ENCODE measurements around the gene VSTM1. TPM values are rescaled to one million over a fixed set of nuclear protein-coding genes. Genes with fewer than 3 reads are reported as not detected.

VSTM1 gene
- total and polyA plus RNA-seq, 2 of the 4 experiments (the other 2 are of a cell fraction), result not detected

GRCh38 chr19:54035215-54036178 is 28.2 kb downstream of the VSTM1 start (continued):
- TF ChIP-seq MXI1 (IDR thresholded peaks at IDR 0.05; ENCODE audit: borderline replicate concordance, low read depth, low read length) (peak; percentile 17; the same call in 1 of the 2 replicates), RCOR1 (IDR thresholded peaks at IDR 0.05; ENCODE audit: insufficient replicate concordance, low read length) (no peak)

GRCh38 chr19:54030895-54031586 is 32.7 kb downstream of the VSTM1 start:
- H3K27ac ChIP-seq (ENCODE audit: insufficient read depth, low read length), result no peak overlapping the region
- DNase-seq, result peak; percentile 24
- H4K20me1 ChIP-seq (ENCODE audit: insufficient read depth, low read length), result no peaks in the 10 kb centered on the region
- no peak overlapping the region for H2BK120ac ChIP-seq (ENCODE audit: low read depth, low read length)
- no peak overlapping the region for H2BK15ac ChIP-seq (ENCODE audit: low read depth, low read length)
- H3K9me1 ChIP-seq (ENCODE audit: insufficient read depth, low read length), result no peaks in the 10 kb centered on the region
- no peak for TF ChIP-seq FOS (IDR thresholded peaks at IDR 0.05; ENCODE audit: low read depth, low read length)
- TF ChIP-seq ELK1 (IDR thresholded peaks at IDR 0.05; ENCODE audit: borderline replicate concordance, low read depth, low read length), result no peak
- no peak for TF ChIP-seq RCOR1 (IDR thresholded peaks at IDR 0.05; ENCODE audit: insufficient replicate concordance, low read length)
- TF ChIP-seq, protein P1, sequence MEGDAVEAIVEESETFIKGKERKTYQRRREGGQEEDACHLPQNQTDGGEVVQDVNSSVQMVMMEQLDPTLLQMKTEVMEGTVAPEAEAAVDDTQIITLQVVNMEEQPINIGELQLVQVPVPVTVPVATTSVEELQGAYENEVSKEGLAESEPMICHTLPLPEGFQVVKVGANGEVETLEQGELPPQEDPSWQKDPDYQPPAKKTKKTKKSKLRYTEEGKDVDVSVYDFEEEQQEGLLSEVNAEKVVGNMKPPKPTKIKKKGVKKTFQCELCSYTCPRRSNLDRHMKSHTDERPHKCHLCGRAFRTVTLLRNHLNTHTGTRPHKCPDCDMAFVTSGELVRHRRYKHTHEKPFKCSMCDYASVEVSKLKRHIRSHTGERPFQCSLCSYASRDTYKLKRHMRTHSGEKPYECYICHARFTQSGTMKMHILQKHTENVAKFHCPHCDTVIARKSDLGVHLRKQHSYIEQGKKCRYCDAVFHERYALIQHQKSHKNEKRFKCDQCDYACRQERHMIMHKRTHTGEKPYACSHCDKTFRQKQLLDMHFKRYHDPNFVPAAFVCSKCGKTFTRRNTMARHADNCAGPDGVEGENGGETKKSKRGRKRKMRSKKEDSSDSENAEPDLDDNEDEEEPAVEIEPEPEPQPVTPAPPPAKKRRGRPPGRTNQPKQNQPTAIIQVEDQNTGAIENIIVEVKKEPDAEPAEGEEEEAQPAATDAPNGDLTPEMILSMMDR (conservative IDR thresholded peaks at IDR 0.05; ENCODE audit: low read depth, low read length), result peak; percentile 35
- no peak for TF ChIP-seq POLR2A (IDR thresholded peaks at IDR 0.05; ENCODE audit: low read depth, low read length)
- TF ChIP-seq BHLHE40 (IDR thresholded peaks at IDR 0.05; ENCODE audit: low read depth, low read length), result no peak
- TF ChIP-seq MXI1 (IDR thresholded peaks at IDR 0.05; ENCODE audit: borderline replicate concordance, low read depth, low read length), result no peak
- peak; percentile 19; the same call in 1 of the 2 replicates for TF ChIP-seq SMC3 (IDR thresholded peaks at IDR 0.05; ENCODE audit: low read depth, low read length)
- no peak for TF ChIP-seq RAD21 (IDR thresholded peaks at IDR 0.05; ENCODE audit: low read length)
- no peak overlapping the region for H2BK20ac ChIP-seq (ENCODE audit: low read depth, low read length)
- H4K91ac ChIP-seq (ENCODE audit: insufficient read depth, low read depth, low read length), result no peak overlapping the region
- peak; percentile 33; the same call in 1 of the 2 replicates for ATAC-seq (ENCODE audit: low read depth)
- no peak overlapping the region for H2AK9ac ChIP-seq (replicated peaks; ENCODE audit: low read depth, low read length, poor library complexity)
- H3K9ac ChIP-seq (ENCODE audit: low read depth, low read length), result no peak overlapping the region
- no peak overlapping the region for H3K18ac ChIP-seq (ENCODE audit: low read depth, low read length)
- H3K4me2 ChIP-seq (ENCODE audit: low read depth, low read length), result peak overlapping the region; percentile 71; the same call in 1 of the 2 replicates
- H4K8ac ChIP-seq (ENCODE audit: low read depth in 2 of 2, low read length in 2 of 2), result no peak overlapping the region
- no peak overlapping the region for H2BK5ac ChIP-seq (ENCODE audit: low read depth, low read length, poor library complexity, severe bottlenecking)
- BruUV-seq (replicated peaks), result no TSS peak
- no peaks in the 10 kb centered on the region for H3K79me1 ChIP-seq (ENCODE audit: low read depth in 1 of 2, low read length in 2 of 2)
- no peaks in the 10 kb centered on the region for H3K9me3 ChIP-seq (ENCODE audit: control insufficient read depth, insufficient read depth, low read length)
- no peak overlapping the region for H3K4ac ChIP-seq (ENCODE audit: low read depth, low read length)
- no peaks in the 10 kb centered on the region for H3K27me3 ChIP-seq (ENCODE audit: control insufficient read depth, insufficient read depth, low read length)
- no peak overlapping the region for H3K14ac ChIP-seq (replicated peaks; ENCODE audit: low read depth, low read length)
- no peak overlapping the region for H2AK5ac ChIP-seq (ENCODE audit: low read depth, low read length)
- H3K56ac ChIP-seq (ENCODE audit: extremely low read depth, insufficient read depth, low read length), result no peak overlapping the region
- in situ Hi-C loops (cut with MboI; ENCODE audit: low sequenced_read_pairs), result loop anchor here (5.0 kb wide), 1 partner anchor 224 kb away; no protein-coding TSS in a partner anchor
- H4K5ac ChIP-seq (ENCODE audit: low read depth, low read length), result no peak overlapping the region
- ChIA-PET CTCF (interaction anchor here (0.5 to 1.7 kb wide), 8 partner anchors 8 to 469 kb away, joined by 3 to 7 read pairs (median 4); no protein-coding TSS in a partner anchor), POLR2A (ENCODE audit: unreplicated experiment) (no interaction called here)
- intact Hi-C loops (cut with micrococcal nuclease), result loop anchor here (1.0 to 5.0 kb wide), 2 partner anchors 223 to 239 kb away; no protein-coding TSS in a partner anchor
- no peaks in the 10 kb centered on the region for H3K4me1 ChIP-seq (ENCODE audit: control insufficient read depth, insufficient read depth, low read length)
- dilution Hi-C loops (cut with HindIII; ENCODE audit: low sequenced_read_pairs, unreplicated experiment), result no loop called here
- peak overlapping the region; percentile 19; the same call in 1 of the 2 replicates for H3K4me3 ChIP-seq (ENCODE audit: insufficient read depth, low read depth, low read length)
- no peaks in the 10 kb centered on the region for H3K36me3 ChIP-seq (ENCODE audit: control insufficient read depth, insufficient read depth, low read length)
- WGBS, 2 experiments (ENCODE audit: extremely low coverage in 2 of 2, insufficient read length in 1 of 2), result 0% methylated on average over 1 of the region's 13 CpGs; no CpG with 5 or more reads in 1 of the 2 experiments
- no peak overlapping the region for H3K23ac ChIP-seq (ENCODE audit: low read depth, low read length)
- H2AFZ ChIP-seq (replicated peaks; ENCODE audit: low read length, poor library complexity), result no peak overlapping the region
